AG10803 (cell line): ENCODE data around the gene CRTC3.
A peak's percentile ranks its signal among the peaks of the same experiment; 100 is the strongest.

Experiments
- DNase-seq: peaks from one replicate; pipeline ENCODE4 v3.0.0; 2010; ENCODE audit warnings: low read depth
- H3K4me3 ChIP-seq: 2 replicates; pipeline ENCODE4 v1.5.1; 2011; ENCODE audit warnings: mild to moderate bottlenecking, low read length, control low read depth
- CTCF ChIP-seq: conservative IDR thresholded peaks from 2 replicates; pipeline ENCODE4 v1.5.1; 2011; ENCODE audit warnings: mild to moderate bottlenecking, low read length, control low read depth, inconsistent platforms

The CRTC3 gene

GRCh38 chr15:90677807-90678790 is 148.4 kb downstream of the CRTC3 start:
- TF ChIP-seq CTCF: no peak
- DNase-seq: no peak
- no peak overlapping the region for H3K4me3 ChIP-seq

GRCh38 chr15:90679959-90680358 is 150.2 kb downstream of the CRTC3 start:
- TF ChIP-seq CTCF: no peak
- DNase-seq: peak; percentile 35
- H3K4me3 ChIP-seq: no peak overlapping the region

- DNase-seq: peak; percentile 96
- H3K4me3 ChIP-seq: no peak overlapping the region
- no peak for TF ChIP-seq CTCF
Measured at GRCh38 chr15:90680371-90680935, 150.7 kb downstream of the CRTC3 start.

- TF ChIP-seq CTCF: no peak
- DNase-seq: no peak
- no peak overlapping the region for H3K4me3 ChIP-seq
Measured at GRCh38 chr15:90681056-90681455, 151.3 kb downstream of the CRTC3 start.

GRCh38 chr15:90681480-90681879 is 151.8 kb downstream of the CRTC3 start:
- no peak overlapping the region for H3K4me3 ChIP-seq
- DNase-seq: peak; percentile 88
- TF ChIP-seq CTCF: no peak

- no peak for DNase-seq
- TF ChIP-seq CTCF: no peak
- no peak overlapping the region for H3K4me3 ChIP-seq
Measured at GRCh38 chr15:90683371-90683770, 153.6 kb downstream of the CRTC3 start.

- no peak for DNase-seq
- no peak overlapping the region for H3K4me3 ChIP-seq
- no peak for TF ChIP-seq CTCF
Measured at GRCh38 chr15:90683876-90684275, 154.2 kb downstream of the CRTC3 start.
